B cell (primary cell): ENCODE measurements around the gene HIBADH.

Source experiments
- CTCF ChIP-seq: fragments of 200-600 bp; IDR thresholded peaks from one replicate; pipeline ENCODE4 v1.8.0; 2022; ENCODE audit warnings: antibody characterized with exemption, mild to moderate bottlenecking
- EZH2 ChIP-seq: IDR thresholded peaks from 2 replicates; pipeline ENCODE4 v1.6.1; 2012; ENCODE audit warnings: borderline replicate concordance, low read depth, mild to moderate bottlenecking, moderate library complexity, low read length; ENCODE audit not compliant: insufficient read depth, poor library complexity, severe bottlenecking

DNA sequence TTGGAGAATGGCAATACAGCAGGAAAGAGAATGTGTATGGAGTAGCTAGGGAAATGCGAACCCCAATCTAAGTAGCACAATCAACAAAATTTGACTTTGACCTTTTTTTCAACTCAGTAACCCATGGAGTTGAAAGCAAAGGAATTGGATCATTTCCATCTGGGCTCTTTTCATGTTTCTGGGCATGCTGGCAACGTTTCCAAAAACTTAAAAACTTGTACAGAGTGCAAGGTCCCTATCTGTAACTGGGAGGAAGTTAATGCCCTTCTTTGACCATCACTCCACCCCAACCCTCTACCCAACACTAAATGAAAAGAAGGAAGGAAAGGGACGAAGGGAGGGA lies 1.3 kb upstream of the HIBADH start:
- TF ChIP-seq CTCF (no peak), EZH2 (no peak)
